Adrenal gland (tissue), 5 donors: ENCODE data around the gene ELP1.

Experiments used
- POLR2A ChIP-seq, 2 donors: fragments of 450-650 bp; IDR thresholded peaks; one replicate each; pipeline ENCODE4 v1.6.1; 2017; ENCODE audit warnings: antibody characterized with exemption in 2 of 2, mild to moderate bottlenecking in 2 of 2, moderate library complexity in 1 of 2
- TF ChIP-seq, protein P1 (sequence below), 6 experiments: fragments of 450-650 bp in 4 of 6; fragments of 200-600 bp in 2 of 6; sonication (generic) in 1 of 6; IDR thresholded peaks; 1 replicate in 5 of 6; 2 replicates in 1 of 6; pipeline versions ENCODE4 v1.5.1 to v1.8.0; 2016 to 2021; ENCODE audit warnings: antibody characterized with exemption in 6 of 6, mild to moderate bottlenecking in 2 of 6, moderate library complexity in 1 of 6
- donor health status: DM: no; HTN: no; CAD: no.

DNA sequence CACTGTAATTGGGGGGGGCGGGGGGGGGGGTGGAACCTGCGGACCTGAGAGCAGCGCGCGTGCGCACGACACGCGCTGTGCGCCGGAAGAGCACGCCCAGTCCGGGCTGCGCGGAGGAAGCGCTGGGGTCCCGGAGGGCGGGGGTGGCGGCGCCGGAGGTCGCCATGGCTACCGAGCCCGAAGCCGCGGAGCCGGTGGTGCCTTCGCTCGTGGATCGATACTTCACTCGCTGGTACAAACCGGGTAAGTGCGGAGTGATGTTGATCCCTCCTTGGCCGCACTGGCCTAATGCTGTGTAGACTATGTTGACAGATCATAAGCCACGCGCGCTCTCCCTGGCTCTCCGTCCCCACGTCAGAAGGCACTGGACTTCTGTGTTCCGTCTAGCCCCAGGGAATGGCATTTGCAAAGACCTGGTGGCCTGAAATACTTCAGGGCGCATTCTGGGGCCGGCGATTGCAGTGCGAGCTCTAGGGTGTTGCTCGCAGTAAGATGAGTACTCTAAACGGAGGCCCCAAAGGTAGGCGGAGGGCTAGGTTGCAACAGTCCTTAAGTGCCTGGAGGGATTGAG, 484 bp upstream of the ELP1 start, which contains the start of gene ABITRAM:
- TF ChIP-seq, protein P1, sequence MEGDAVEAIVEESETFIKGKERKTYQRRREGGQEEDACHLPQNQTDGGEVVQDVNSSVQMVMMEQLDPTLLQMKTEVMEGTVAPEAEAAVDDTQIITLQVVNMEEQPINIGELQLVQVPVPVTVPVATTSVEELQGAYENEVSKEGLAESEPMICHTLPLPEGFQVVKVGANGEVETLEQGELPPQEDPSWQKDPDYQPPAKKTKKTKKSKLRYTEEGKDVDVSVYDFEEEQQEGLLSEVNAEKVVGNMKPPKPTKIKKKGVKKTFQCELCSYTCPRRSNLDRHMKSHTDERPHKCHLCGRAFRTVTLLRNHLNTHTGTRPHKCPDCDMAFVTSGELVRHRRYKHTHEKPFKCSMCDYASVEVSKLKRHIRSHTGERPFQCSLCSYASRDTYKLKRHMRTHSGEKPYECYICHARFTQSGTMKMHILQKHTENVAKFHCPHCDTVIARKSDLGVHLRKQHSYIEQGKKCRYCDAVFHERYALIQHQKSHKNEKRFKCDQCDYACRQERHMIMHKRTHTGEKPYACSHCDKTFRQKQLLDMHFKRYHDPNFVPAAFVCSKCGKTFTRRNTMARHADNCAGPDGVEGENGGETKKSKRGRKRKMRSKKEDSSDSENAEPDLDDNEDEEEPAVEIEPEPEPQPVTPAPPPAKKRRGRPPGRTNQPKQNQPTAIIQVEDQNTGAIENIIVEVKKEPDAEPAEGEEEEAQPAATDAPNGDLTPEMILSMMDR (IDR thresholded peaks at IDR 0.05), result peak in 1 of 6 experiments; percentile 1
- TF ChIP-seq POLR2A (IDR thresholded peaks at IDR 0.05), result peak in 1 of 2 donors; percentile 40
